Measurements from ENCODE around the gene SPAG16.

The SPAG16 gene

GRCh38 chr2:213545964-213546475, 261.8 kb downstream of the SPAG16 start:
- Histone ChIP-seq H2AFZ (ENCODE audit: low read length) (no peak overlapping the region), H3K79me2 (ENCODE audit: insufficient read depth, low read length) (no peaks in the 10 kb centered on the region), H3K9me2 (replicated peaks; ENCODE audit: low read depth, low read length) (no peaks in the 10 kb centered on the region), H3K4me1 (ENCODE audit: insufficient read depth, low read length, poor library complexity, severe bottlenecking) (peaks cover 24% of the 10 kb centered on the region), H3K9me3 (ENCODE audit: insufficient read depth, low read depth, low read length) (no peaks in the 10 kb centered on the region), H3F3A (ENCODE audit: low read depth) (no peaks in the 10 kb centered on the region), H4K20me1 (ENCODE audit: insufficient read depth, low read length, poor library complexity, severe bottlenecking) (no peaks in the 10 kb centered on the region), H3K27me3 (ENCODE audit: insufficient read depth, low read length, poor library complexity, severe bottlenecking) (no peaks in the 10 kb centered on the region), H3K9ac (ENCODE audit: low read depth, low read length, poor library complexity, severe bottlenecking) (peak overlapping the region; percentile 35), H3K4me2 (ENCODE audit: low read depth, low read length, poor library complexity, severe bottlenecking) (peak overlapping the region; percentile 35), H3K36me3 (ENCODE audit: insufficient read depth, low read length) (no peaks in the 10 kb centered on the region; the same call in 1 of the 2 replicates), H3K4me3 (ENCODE audit: low read length, poor library complexity, severe bottlenecking) (peak overlapping the region; percentile 25)
- no peak for TF ChIP-seq EZH2phosphoT487 (IDR thresholded peaks at IDR 0.05; ENCODE audit: borderline replicate concordance)
- TF ChIP-seq, protein P1, sequence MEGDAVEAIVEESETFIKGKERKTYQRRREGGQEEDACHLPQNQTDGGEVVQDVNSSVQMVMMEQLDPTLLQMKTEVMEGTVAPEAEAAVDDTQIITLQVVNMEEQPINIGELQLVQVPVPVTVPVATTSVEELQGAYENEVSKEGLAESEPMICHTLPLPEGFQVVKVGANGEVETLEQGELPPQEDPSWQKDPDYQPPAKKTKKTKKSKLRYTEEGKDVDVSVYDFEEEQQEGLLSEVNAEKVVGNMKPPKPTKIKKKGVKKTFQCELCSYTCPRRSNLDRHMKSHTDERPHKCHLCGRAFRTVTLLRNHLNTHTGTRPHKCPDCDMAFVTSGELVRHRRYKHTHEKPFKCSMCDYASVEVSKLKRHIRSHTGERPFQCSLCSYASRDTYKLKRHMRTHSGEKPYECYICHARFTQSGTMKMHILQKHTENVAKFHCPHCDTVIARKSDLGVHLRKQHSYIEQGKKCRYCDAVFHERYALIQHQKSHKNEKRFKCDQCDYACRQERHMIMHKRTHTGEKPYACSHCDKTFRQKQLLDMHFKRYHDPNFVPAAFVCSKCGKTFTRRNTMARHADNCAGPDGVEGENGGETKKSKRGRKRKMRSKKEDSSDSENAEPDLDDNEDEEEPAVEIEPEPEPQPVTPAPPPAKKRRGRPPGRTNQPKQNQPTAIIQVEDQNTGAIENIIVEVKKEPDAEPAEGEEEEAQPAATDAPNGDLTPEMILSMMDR (conservative IDR thresholded peaks at IDR 0.05; ENCODE audit: low read length) = no peak

- no peak overlapping the region for H3K4me2 ChIP-seq (ENCODE audit: low read depth, low read length, poor library complexity, severe bottlenecking)
- H3K9me2 ChIP-seq (replicated peaks; ENCODE audit: low read depth, low read length) = no peaks in the 10 kb centered on the region
- H2AFZ ChIP-seq (ENCODE audit: low read length) = 0 out of 2 replicates have a peak overlapping the region, but pooled peaks have one; percentile 31
- H4K20me1 ChIP-seq (ENCODE audit: insufficient read depth, low read length, poor library complexity, severe bottlenecking) = no peaks in the 10 kb centered on the region
- H3K4me1 ChIP-seq (ENCODE audit: insufficient read depth, low read length, poor library complexity, severe bottlenecking) = peaks cover 2% of the 10 kb centered on the region
- H3K79me2 ChIP-seq (ENCODE audit: insufficient read depth, low read length) = no peaks in the 10 kb centered on the region
- H3K9ac ChIP-seq (ENCODE audit: low read depth, low read length, poor library complexity, severe bottlenecking) = no peak overlapping the region
- TF ChIP-seq EZH2phosphoT487 (IDR thresholded peaks at IDR 0.05; ENCODE audit: borderline replicate concordance) = no peak
- TF ChIP-seq, protein P1 (conservative IDR thresholded peaks at IDR 0.05; ENCODE audit: low read length) = no peak
- H3K36me3 ChIP-seq (ENCODE audit: insufficient read depth, low read length) = no peaks in the 10 kb centered on the region; the same call in 1 of the 2 replicates
- H3K4me3 ChIP-seq (ENCODE audit: low read length, poor library complexity, severe bottlenecking) = no peak overlapping the region
- H3K9me3 ChIP-seq (ENCODE audit: insufficient read depth, low read depth, low read length) = peaks cover 5% of the 10 kb centered on the region; the same call in 1 of the 2 replicates
- no peaks in the 10 kb centered on the region for H3K27me3 ChIP-seq (ENCODE audit: insufficient read depth, low read length, poor library complexity, severe bottlenecking)
- no peaks in the 10 kb centered on the region for H3F3A ChIP-seq (ENCODE audit: low read depth)
These were observed 267.3 kb downstream of the SPAG16 start for GRCh38 chr2:213551526-213551925.

DNA sequence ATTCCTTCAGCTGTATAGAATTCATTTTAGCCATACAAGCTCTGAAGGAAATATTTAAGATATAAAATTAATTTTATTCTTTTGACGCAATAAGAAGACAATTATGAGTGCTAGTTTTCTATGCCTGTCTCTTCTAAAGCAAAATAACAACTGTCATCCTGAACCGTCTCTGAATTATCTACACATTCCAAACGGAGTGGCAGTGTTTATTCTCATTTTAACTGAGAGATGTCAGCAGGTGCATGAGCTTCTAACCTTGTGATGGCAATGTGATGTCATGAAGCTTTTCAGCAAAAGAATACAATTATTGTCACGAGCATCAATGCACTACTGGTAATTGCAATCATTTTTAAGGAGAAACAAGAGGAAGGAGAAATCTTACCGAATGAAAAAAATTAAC, 274.8 kb downstream of the SPAG16 start:
- Histone ChIP-seq H3K79me2 (ENCODE audit: insufficient read depth, low read length) (no peaks in the 10 kb centered on the region), H3K4me1 (ENCODE audit: insufficient read depth, low read length, poor library complexity, severe bottlenecking) (no peaks in the 10 kb centered on the region), H3K9me3 (ENCODE audit: insufficient read depth, low read depth, low read length) (peaks cover 8% of the 10 kb centered on the region; the same call in 1 of the 2 replicates), H3K27me3 (ENCODE audit: insufficient read depth, low read length, poor library complexity, severe bottlenecking) (no peaks in the 10 kb centered on the region), H3K4me2 (ENCODE audit: low read depth, low read length, poor library complexity, severe bottlenecking) (no peak overlapping the region), H3K9me2 (replicated peaks; ENCODE audit: low read depth, low read length) (no peaks in the 10 kb centered on the region), H3F3A (ENCODE audit: low read depth) (no peaks in the 10 kb centered on the region), H3K4me3 (ENCODE audit: low read length, poor library complexity, severe bottlenecking) (no peak overlapping the region), H3K36me3 (ENCODE audit: insufficient read depth, low read length) (no peaks in the 10 kb centered on the region; the same call in 1 of the 2 replicates), H2AFZ (ENCODE audit: low read length) (no peak overlapping the region), H4K20me1 (ENCODE audit: insufficient read depth, low read length, poor library complexity, severe bottlenecking) (no peaks in the 10 kb centered on the region), H3K9ac (ENCODE audit: low read depth, low read length, poor library complexity, severe bottlenecking) (no peak overlapping the region)
- TF ChIP-seq EZH2phosphoT487 (IDR thresholded peaks at IDR 0.05; ENCODE audit: borderline replicate concordance) = no peak
- TF ChIP-seq, protein P1 (conservative IDR thresholded peaks at IDR 0.05; ENCODE audit: low read length) = no peak
